Body of pancreas (tissue), 4 donors: Measurements from ENCODE around the gene PLCXD1.

Experiments
- POLR2A ChIP-seq, 3 donors: fragments of 450-650 bp; IDR thresholded peaks; one replicate each; pipeline ENCODE4 v1.6.1; 2016; ENCODE audit warnings: antibody characterized with exemption in 3 of 3, mild to moderate bottlenecking in 2 of 3
- TF ChIP-seq, protein P1 (sequence below), 7 experiments: fragments of 450-650 bp in 4 of 7; fragments of 200-600 bp in 3 of 7; sonication (generic) in 3 of 7; IDR thresholded peaks; one replicate each; pipeline ENCODE4 v1.5.1; 2016 to 2019; ENCODE audit warnings: antibody characterized with exemption in 7 of 7

DNA sequence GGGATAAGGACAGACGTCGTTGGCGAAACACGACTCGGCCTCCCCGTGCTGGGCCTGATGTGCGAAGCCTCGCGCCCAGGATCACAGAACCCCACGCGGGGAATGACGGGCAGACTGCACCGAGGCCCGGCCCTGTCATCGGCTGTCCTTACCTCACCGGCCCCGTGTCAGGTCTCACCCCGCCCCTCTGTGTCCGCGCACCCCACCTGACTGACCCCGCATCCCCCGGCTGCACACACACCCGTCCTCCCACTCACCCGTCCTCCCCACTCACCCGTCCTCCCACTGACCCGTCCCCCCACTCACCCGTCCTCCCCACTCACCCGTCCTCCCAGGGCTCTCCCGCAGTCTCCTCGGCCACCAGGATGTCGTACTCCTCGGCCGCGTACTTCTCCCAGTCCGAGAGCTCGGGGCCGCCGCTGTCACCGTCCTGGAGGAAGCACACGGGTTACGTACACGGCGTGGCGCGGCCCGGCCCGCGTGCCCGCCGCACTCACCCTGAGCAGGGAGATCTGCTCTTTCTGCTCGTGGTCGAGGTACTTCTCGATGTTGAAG lies 57.2 kb downstream of the PLCXD1 start:
- TF ChIP-seq, protein P1, sequence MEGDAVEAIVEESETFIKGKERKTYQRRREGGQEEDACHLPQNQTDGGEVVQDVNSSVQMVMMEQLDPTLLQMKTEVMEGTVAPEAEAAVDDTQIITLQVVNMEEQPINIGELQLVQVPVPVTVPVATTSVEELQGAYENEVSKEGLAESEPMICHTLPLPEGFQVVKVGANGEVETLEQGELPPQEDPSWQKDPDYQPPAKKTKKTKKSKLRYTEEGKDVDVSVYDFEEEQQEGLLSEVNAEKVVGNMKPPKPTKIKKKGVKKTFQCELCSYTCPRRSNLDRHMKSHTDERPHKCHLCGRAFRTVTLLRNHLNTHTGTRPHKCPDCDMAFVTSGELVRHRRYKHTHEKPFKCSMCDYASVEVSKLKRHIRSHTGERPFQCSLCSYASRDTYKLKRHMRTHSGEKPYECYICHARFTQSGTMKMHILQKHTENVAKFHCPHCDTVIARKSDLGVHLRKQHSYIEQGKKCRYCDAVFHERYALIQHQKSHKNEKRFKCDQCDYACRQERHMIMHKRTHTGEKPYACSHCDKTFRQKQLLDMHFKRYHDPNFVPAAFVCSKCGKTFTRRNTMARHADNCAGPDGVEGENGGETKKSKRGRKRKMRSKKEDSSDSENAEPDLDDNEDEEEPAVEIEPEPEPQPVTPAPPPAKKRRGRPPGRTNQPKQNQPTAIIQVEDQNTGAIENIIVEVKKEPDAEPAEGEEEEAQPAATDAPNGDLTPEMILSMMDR (IDR thresholded peaks at IDR 0.05): no peak
- TF ChIP-seq POLR2A (IDR thresholded peaks at IDR 0.05): no peak
